ENCODE results near the gene GSAP.

The GSAP gene

DNA sequence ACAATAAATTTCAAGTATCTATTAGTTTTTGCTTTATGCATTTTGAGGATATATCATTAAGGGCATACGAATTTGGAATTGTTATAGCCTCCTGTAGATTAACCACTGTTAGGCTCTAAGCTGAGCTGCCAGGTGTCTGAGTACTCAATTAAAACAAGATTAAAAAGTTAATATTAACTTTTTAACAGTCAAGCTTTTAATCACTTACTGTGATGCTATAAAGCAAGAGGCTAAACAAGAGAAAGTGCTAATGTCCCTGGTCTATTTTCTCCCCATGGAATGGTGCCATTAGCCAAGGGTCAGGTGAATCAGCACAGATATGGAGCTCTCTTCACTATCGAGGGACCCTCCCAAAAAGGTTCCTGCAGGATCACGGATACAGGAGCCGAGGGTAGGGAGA is 9.7 kb downstream of the GSAP start:
- DNase-seq = no peak

GRCh38 chr7:77404641-77405040 is 11.5 kb downstream of the GSAP start:
- DNase-seq = no peak

DNA sequence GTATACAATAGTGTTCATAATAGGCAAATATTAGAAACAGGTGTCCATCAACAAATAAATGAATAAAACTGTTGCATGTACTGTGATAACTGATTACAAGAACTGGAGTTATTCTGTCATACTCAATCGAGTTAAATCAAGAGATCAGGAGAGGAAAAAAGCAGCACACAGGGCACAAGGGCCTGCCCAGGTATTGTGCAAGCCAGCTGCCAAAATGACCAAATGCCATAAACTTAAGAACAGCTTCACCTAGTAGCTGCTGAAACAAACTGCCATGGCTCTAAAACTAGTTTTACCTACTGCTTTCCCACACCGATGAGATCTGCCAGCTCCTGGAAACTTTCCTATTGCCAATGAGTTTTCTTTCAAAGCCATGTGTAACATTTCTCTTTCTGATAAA is 12.2 kb downstream of the GSAP start:
- no peak for DNase-seq

GRCh38 chr7:77402818-77403217 is 13.3 kb downstream of the GSAP start:
- DNase-seq = no peak

DNA sequence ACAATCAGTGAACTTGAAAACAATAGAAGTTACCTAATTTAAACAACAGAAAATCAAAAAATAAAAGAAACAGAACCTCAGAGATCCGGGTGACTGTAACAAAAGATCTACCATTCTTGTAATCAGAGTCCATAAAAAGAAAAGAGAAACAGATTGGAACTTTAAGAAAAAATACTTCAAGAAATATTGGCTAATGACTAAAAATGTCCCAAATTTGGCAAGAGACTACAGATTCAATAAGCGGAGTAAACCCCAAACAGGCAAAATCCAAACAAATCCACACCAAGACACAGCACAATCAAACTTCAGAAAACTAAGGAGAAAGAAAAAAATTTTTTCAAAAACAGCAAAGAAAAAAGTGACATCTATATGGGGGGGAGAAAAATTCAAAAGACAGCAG is 15.1 kb downstream of the GSAP start:
- no peak for DNase-seq

- no peak for DNase-seq
Observed at GRCh38 chr7:77399816-77400215, 16.3 kb downstream of the GSAP start.

DNA sequence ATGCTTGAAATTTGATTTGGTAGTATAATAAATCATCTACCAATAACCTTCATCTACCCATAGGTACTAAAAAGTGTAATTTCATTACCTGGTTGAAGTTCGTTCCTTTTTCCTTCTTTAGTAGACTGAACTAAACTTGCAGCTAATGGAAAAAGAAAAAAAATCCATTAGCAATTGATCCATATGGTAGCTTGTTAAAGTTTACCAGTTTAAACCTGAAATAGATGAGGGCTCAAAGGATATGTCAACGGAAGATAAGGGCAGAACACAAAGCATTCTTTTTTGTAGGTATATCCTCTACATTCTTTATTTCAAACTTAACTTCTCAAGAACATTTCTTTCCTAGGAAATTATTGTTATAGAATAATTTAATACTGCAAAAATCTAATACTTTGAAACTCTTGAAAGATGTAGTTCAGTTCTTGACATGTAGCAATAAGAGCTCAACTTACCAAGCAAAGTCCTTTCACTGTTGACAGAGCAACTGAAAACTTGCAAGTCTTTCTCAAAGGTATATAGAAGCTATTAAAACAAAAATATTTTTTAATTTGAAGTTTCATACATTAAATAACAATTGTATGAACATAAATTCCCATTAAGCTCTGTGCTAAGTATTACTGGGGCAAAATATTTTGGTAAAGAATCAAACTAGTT is 19.1 kb downstream of the GSAP start:
- no peak for DNase-seq

GRCh38 chr7:77395626-77396025 is 20.5 kb downstream of the GSAP start:
- DNase-seq = no peak

- DNase-seq = no peak
Observed at GRCh38 chr7:77393954-77394353, 22.2 kb downstream of the GSAP start.

DNA sequence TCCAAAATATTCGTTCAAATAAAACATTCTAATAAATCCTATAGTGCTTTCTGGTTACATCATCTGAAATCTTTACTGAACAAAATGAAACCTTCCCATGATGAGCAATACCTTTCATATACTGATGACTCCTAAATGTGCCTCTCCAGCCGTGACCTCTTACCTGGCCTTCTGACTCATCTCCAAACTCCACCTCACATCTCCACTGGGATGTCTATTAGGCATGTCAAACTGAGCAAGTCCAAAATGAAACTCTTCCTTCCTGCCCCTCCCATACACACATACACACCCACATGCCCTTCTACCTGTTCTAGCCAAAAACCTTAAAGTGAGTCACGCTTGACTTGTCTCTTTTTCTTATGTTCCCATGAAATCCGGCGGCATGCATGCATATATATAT is 22.9 kb downstream of the GSAP start:
- no peak for DNase-seq

GRCh38 chr7:77391230-77391629 is 24.9 kb downstream of the GSAP start:
- DNase-seq = no peak

DNA sequence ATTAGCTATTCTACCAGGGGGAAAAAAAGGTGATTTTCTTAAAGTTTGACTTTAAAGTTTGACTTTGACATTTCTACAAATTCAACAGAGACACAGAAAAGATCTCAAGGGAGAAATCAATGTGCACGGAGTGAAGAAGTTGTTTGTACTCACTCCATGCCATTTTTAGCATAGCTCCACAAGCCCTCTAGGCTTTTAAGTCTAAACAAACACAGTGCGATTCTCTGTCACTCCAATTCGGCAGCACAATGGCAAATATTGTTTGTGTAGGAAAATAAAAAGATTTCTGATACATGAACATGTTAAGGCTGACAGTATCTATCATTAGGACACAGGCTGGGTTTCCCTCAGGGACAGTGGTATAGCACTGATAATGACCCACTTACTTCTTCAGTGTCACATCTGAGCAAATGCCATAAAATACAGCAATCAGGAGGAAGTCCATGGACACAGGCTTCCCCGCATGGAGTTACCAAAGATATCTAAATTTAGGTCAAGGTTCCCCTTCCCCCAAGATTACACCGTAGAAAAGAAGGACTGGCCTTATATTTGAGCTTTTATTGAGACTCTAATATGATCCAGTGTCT is 28.0 kb downstream of the GSAP start:
- peak; percentile 32 for DNase-seq

DNA sequence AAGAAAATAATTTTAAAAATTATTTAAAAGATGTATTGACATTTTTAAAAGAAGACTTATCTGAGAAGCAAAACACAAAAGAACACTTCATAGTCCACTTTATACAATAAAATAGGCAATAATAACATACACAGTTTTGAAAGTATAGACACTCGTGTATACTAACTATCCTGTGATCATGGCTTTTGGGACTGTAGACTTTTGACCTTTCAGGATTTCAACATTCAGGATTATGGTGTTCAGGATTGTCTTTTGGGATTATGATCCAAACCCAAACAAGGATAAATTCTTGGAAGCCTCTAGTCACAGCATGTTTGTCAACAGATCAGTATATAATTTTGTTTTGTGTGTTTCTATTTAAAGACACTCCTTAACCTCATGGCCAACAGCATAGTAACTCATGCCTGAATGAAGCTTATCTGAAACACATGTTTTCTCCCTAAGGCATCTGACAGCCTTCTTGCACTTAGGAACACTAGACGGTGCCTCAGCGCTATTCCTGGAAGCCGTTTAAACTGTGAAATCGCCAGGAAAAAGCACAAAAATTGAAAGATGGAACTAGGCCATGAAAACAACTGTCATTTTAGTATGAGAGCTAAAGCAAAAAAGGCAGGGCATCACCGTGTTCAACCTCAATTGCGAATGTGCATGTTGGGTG is 29.9 kb downstream of the GSAP start:
- no peak for DNase-seq

DNA sequence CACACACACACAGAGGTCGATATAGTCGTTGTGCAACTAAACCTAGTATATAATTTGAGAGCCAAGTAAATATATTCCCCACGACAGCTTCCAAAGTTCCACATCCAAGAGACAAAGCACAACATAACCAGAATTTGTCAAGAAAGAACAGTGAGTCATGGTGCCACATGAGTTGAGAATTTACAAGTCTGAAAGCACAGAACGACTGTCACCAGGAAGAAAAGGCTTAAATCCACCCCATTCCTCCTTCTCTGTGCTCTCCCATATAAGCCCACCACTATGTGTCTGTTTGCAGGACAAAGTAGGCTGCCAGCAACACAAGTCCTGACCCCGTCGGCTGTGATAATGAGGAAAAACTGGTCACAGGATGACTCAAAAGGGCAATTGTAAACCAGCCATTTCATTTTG is 32.8 kb downstream of the GSAP start:
- DNase-seq = no peak

DNA sequence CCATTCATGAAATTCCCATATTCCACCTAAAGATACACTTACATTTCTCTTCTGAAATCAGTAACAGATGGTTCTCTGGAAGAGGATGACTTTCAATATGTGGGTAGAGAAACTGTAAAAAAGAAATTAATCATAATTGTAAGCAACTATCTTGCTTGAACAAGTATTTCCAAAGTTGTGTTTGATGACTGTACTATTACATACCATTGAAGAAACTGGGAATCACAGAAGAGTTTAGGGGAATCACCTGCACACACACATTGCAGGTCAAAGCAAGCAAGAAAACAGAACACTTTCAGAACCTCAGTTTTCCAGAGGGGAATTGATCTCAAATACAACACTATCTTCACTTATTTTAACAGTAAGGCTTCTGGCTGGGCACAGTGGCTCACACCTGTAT is 33.6 kb downstream of the GSAP start:
- DNase-seq = no peak

GRCh38 chr7:77378584-77378983 is 37.6 kb downstream of the GSAP start:
- no peak for DNase-seq

- no peak for DNase-seq
Observed at GRCh38 chr7:77370606-77371005, 45.5 kb downstream of the GSAP start.

DNA sequence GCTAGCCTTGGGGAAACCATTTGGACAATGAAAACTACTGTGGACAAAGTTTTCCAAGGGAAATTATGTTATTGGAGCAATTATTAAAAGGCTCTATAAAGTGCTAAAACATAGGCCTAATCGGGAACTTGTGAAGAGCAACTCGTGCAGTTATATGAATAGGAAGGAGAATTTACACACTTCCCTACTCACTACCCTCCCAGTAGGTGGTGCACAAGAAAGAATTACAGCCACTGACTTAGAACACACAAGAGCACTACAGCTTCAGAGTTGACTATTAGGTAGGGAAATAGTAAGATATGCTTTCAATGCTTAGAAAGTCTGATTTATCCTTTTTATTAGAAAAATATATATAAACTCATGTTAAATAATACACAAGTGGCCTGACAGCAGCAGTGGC is 47.2 kb downstream of the GSAP start:
- DNase-seq = peak; percentile 46

DNA sequence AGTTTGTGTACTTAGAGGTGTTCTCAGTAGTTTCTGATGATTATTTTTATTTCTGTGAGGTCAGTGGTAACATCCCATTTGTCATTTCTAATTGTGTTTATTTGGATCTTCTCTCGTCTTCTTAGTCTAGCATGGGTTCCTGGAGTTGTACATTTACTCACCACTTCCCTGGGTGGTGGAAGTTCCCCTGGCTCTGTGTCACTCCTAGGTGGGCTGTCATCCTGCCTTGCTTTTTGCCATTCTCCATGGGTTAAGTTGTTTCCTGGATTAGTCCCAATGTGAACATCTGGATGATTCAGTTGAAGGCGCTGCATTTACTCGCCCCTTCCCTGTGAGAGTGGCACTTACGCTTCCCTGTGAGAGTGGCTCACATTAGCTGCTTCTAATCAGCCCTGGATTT is 48.2 kb downstream of the GSAP start:
- DNase-seq = no peak

- peak; percentile 91 for DNase-seq
Observed at GRCh38 chr7:77362905-77363304, 53.2 kb downstream of the GSAP start.

DNA sequence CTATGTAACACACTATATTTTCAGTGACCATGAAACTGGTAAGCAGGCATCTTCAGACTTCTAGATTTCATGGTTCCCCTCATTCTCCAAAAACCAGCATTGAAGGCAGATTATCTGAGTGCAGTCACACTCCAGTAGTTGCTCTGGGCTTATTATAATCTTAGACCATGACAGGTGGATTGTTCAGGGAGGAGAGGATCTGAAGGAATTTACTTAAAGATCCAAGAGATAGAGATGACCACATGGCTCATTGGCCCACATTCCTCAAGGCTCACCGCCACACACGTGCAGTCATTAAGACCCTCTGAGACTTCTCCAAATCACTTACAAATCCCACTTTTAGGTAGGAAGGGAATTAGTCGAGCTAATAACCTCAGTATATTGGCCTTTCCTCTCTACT is 55.2 kb downstream of the GSAP start:
- DNase-seq = no peak

DNA sequence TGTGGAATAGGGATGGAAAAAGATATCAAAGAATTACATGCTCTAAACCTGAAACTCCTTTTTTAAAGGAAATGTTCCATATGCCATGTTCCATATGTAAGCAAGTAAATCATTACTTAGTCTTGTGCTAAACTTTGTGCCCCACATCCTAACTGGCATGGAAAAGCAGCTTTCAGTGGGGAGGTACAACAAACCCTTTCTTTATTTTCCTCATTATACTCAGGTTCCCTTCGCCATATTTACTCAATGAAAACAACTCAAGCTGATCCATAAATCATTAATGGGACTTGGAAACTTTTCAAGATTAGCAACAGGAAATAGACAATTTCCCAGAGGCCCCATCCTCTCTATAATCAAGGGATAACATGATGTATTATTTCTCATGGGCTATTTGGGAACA is 56.0 kb downstream of the GSAP start:
- no peak for DNase-seq

DNA sequence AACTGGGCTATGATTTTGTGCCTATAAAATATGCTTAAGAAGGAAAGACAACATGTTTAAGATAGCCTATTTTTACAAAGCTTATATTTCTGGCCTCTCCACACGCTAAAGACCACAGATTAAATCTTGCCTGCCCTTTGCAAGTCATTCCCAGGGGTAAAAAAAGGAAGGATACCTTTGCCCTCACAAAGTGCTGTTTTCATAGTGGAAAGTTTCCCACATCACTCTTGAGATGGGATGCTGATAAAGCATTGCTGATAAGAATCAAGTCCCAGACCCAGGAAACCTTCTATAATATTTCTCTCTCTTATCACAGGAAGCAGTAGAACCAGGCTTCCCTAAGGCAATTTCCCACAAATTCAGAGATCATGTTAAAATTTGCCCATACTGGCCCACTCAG is 56.5 kb downstream of the GSAP start:
- DNase-seq = no peak

DNA sequence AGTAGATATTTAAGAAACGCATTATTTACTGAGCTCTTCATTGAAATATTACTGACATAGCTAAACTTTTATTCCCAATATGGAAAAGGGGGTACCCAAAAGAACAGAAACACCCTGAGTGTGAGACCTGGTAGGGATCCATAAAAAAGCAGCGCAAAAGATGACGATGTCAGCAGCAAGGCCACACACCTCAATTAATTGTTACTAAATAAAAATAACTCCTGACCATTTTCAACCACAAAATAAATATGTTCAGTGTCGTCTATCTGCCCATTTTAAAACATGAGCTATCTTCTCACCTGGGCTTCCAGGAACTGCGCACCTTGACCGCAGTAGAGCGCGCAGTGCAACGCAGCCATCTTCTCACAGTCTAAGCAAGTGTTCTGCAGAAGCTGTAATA is 61.2 kb downstream of the GSAP start:
- no peak for DNase-seq

- DNase-seq = no peak
Observed at GRCh38 chr7:77354484-77354883, 61.7 kb downstream of the GSAP start.
